HG03025 (cell line): Measurements from ENCODE around the gene IQSEC1.

Source experiments
- ATAC-seq: cut with Tn5 transposase; IDR thresholded peaks from one replicate; pipeline ENCODE4 v1.9.1; 2021; ENCODE audit warnings: mild to moderate bottlenecking, moderate library complexity; ENCODE audit not compliant: unreplicated experiment, low FRiP score

The IQSEC1 gene

GRCh38 chr3:13073326-13074005, at the start of gene IQSEC1:
TSS of gene IQSEC1 (minus strand) at chr3:13073429. CDS start at chr3:13073014, 415 bp downstream.
- no peak for ATAC-seq

- no peak for ATAC-seq
Measured at GRCh38 chr3:13122081-13123012, 49.1 kb upstream of the IQSEC1 start.

- ATAC-seq: no peak
Measured at GRCh38 chr3:13121553-13122001, 48.3 kb upstream of the IQSEC1 start.

- no peak for ATAC-seq
Measured at GRCh38 chr3:13120928-13121552, 47.8 kb upstream of the IQSEC1 start.

GRCh38 chr3:13120289-13120927, 47.2 kb upstream of the IQSEC1 start:
- no peak for ATAC-seq

- ATAC-seq: no peak
Measured at GRCh38 chr3:13119471-13120220, 46.4 kb upstream of the IQSEC1 start.

- ATAC-seq: no peak
Measured at GRCh38 chr3:13116426-13116825, 43.2 kb upstream of the IQSEC1 start.

- ATAC-seq: no peak
Measured at GRCh38 chr3:13115991-13116390, 42.8 kb upstream of the IQSEC1 start.

GRCh38 chr3:13115576-13115910, 42.3 kb upstream of the IQSEC1 start:
- no peak for ATAC-seq

- ATAC-seq: no peak
Measured at GRCh38 chr3:13114811-13115575, 41.8 kb upstream of the IQSEC1 start.

- ATAC-seq: no peak
Measured at GRCh38 chr3:13113346-13114330, 40.4 kb upstream of the IQSEC1 start.

- ATAC-seq: no peak
Measured at GRCh38 chr3:13112521-13113345, 39.5 kb upstream of the IQSEC1 start.

GRCh38 chr3:13111873-13112520, 38.8 kb upstream of the IQSEC1 start:
- ATAC-seq: no peak

GRCh38 chr3:13111173-13111872, 38.1 kb upstream of the IQSEC1 start:
- no peak for ATAC-seq

GRCh38 chr3:13110678-13111116, 37.5 kb upstream of the IQSEC1 start:
- ATAC-seq: no peak

GRCh38 chr3:13109516-13109915, 36.3 kb upstream of the IQSEC1 start:
- no peak for ATAC-seq
